Breast epithelium (tissue), 3 donors: ENCODE data around the gene NUBP1.

Source experiments
- CTCF ChIP-seq, 3 donors: fragments of 450-650 bp; IDR thresholded peaks; one replicate each; pipeline ENCODE4 v1.5.1; 2016 to 2017; ENCODE audit warnings: antibody characterized with exemption in 3 of 3, mild to moderate bottlenecking in 3 of 3, moderate library complexity in 3 of 3
- POLR2A ChIP-seq: fragments of 450-650 bp; IDR thresholded peaks from one replicate; pipeline ENCODE4 v1.6.1; 2016; ENCODE audit warnings: antibody characterized with exemption, mild to moderate bottlenecking, moderate library complexity
- POLR2AphosphoS5 ChIP-seq, 3 donors: sonication (generic); formaldehyde crosslinking; IDR thresholded peaks; one replicate each; pipeline ENCODE4 v1.6.1; 2017; ENCODE audit warnings: antibody characterized with exemption in 3 of 3

DNA sequence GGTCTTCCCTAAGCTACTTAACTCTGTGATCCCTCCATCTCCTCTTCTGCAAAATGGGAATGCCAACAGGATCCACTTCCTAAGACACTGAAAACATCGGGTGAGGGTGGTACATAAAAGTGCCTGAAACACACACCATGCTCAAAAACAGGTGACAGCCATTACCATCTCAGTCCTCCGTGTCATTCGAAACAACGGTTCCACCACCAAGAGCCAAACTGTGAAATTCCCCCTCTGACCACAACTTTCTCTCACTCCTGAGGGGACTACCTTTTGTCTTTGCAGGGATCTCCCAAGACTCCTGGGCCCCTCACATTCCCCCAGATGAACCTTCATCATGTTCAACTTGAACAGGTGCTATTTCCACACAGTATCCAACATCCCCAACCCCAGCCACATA is 37.0 kb downstream of the NUBP1 start:
- no peak for TF ChIP-seq CTCF (IDR thresholded peaks at IDR 0.05)
- no peak for TF ChIP-seq POLR2A
- no peak for TF ChIP-seq POLR2AphosphoS5 (IDR thresholded peaks at IDR 0.05)
